Body of pancreas (tissue), 4 donors: Measurements from ENCODE around the gene CLDN1. TPM values are rescaled to one million over a fixed set of nuclear protein-coding genes. Genes with fewer than 3 reads are reported as not detected.

ENCODE experiments used
- ATAC-seq: fragments of 150-250 bp; one replicate; pipeline ENCODE4 v1.9.1; 2016
- DNase-seq, 4 donors: peaks; one replicate each; pipeline ENCODE4 v3.0.0-alpha.2; 2019
- H3K27ac ChIP-seq, 4 donors: fragments of 200-600 bp; sonication (generic); 1 replicate in 3 of 4; 2 replicates in 1 of 4; pipeline versions ENCODE4 v1.5.1 to v1.6.1; 2016 to 2019; ENCODE audit warnings: mild to moderate bottlenecking in 1 of 4, mixed read lengths in 1 of 4, moderate library complexity in 1 of 4
- H3K27me3 ChIP-seq, 2 donors: fragments of 200-600 bp; sonication (generic); one replicate each; pipeline ENCODE4 v1.6.0; 2016; ENCODE audit warnings: mild to moderate bottlenecking in 1 of 2
- H3K36me3 ChIP-seq, 2 donors: fragments of 200-600 bp; sonication (generic); replicated peaks in 1 of 2; 2 replicates each; pipeline ENCODE4 v1.5.1; 2016; ENCODE audit warnings: low read depth in 2 of 2; ENCODE audit not compliant: insufficient read depth in 1 of 2
- H3K4me1 ChIP-seq: fragments of 200-600 bp; sonication (generic); one replicate; pipeline ENCODE4 v1.6.0; 2016
- H3K4me3 ChIP-seq, 2 donors: fragments of 200-600 bp; sonication (generic); 1 replicate in 1 of 2; 2 replicates in 1 of 2; pipeline ENCODE4 v1.5.1; 2016 to 2019
- H3K9me3 ChIP-seq, 3 donors: fragments of 200-600 bp; sonication (generic); 1 replicate in 2 of 3; 2 replicates in 1 of 3; pipeline ENCODE4 v1.5.1; 2016
- POLR2A ChIP-seq, 3 donors: fragments of 450-650 bp; IDR thresholded peaks; one replicate each; pipeline ENCODE4 v1.6.1; 2016; ENCODE audit warnings: antibody characterized with exemption in 3 of 3, mild to moderate bottlenecking in 2 of 3
- WGBS, 2 donors: methylation state at CpG; one replicate each; pipeline ENCODE4 v1.1.5; 2017; 5-methylcytosine and 5-hydroxymethylcytosine counted together
- intact Hi-C: fragments of 100-400 bp; cut with DNase I; formaldehyde crosslinking; loops from one replicate; pipeline ENCODE4 v1.15.1; 2023
- total RNA-seq, 2 donors: library from RNA; depleted of rRNA; stranded (reverse); fragments of >200 nt; gene quantifications; one replicate each; pipeline ENCODE4 v1.1.0, GENCODE V29; 2016
- TF ChIP-seq, protein P1 (sequence below), 7 experiments: fragments of 450-650 bp in 4 of 7; fragments of 200-600 bp in 3 of 7; sonication (generic) in 3 of 7; IDR thresholded peaks; one replicate each; pipeline ENCODE4 v1.5.1; 2016 to 2019; ENCODE audit warnings: antibody characterized with exemption in 7 of 7

The CLDN1 gene
- total RNA-seq, 2 donors from 2014 or later = 33.3 to 57.9 TPM

GRCh38 chr3:190368881-190369280 lies 46.6 kb upstream of the CLDN1 start:
- Histone ChIP-seq H3K9me3 (no peaks in the 10 kb centered on the region), H3K4me3 (no peak overlapping the region), H3K27me3 (no peaks in the 10 kb centered on the region), H3K27ac (peak overlapping the region in 1 of 4 donors; percentile 58), H3K4me1 (no peaks in the 10 kb centered on the region), H3K36me3 (no peaks in the 10 kb centered on the region)
- ATAC-seq (no peak), DNase-seq (no peak)
- intact Hi-C loops = no loop called here
- no peak for TF ChIP-seq POLR2A (IDR thresholded peaks at IDR 0.05)
- TF ChIP-seq, protein P1, sequence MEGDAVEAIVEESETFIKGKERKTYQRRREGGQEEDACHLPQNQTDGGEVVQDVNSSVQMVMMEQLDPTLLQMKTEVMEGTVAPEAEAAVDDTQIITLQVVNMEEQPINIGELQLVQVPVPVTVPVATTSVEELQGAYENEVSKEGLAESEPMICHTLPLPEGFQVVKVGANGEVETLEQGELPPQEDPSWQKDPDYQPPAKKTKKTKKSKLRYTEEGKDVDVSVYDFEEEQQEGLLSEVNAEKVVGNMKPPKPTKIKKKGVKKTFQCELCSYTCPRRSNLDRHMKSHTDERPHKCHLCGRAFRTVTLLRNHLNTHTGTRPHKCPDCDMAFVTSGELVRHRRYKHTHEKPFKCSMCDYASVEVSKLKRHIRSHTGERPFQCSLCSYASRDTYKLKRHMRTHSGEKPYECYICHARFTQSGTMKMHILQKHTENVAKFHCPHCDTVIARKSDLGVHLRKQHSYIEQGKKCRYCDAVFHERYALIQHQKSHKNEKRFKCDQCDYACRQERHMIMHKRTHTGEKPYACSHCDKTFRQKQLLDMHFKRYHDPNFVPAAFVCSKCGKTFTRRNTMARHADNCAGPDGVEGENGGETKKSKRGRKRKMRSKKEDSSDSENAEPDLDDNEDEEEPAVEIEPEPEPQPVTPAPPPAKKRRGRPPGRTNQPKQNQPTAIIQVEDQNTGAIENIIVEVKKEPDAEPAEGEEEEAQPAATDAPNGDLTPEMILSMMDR (IDR thresholded peaks at IDR 0.05) = no peak

DNA sequence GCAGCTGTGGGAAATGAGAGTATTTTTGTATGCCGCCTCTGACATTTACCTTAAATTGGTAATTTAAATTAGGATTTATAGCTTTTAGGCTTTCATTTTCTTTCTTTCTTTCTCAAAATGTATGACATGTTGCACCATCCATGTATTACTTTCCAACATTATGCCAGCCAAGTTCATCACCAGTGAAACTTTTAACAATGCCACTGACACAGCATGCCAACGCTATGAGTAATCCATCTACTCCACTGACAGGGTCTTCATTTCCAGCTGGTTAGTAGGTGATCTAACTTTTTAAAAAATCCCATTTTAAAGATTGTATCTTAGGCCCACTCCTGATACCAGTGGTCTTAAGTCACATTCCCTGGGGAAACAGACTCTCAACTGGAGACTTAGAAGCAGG lies 43.9 kb upstream of the CLDN1 start:
- intact Hi-C loops = no loop called here
- DNase-seq = no peak
- 43 to 45% methylated on average over 2 of the region's 2 CpGs for WGBS, 2 donors
- Histone ChIP-seq H3K36me3 (no peaks in the 10 kb centered on the region), H3K4me3 (no peak overlapping the region), H3K4me1 (no peaks in the 10 kb centered on the region), H3K9me3 (no peaks in the 10 kb centered on the region), H3K27me3 (no peaks in the 10 kb centered on the region), H3K27ac (no peak overlapping the region)
- ATAC-seq = no peak
- TF ChIP-seq POLR2A (IDR thresholded peaks at IDR 0.05) = no peak
- TF ChIP-seq, protein P1 (IDR thresholded peaks at IDR 0.05) = no peak

GRCh38 chr3:190362258-190362657 lies 40.0 kb upstream of the CLDN1 start:
- Histone ChIP-seq H3K9me3 (no peaks in the 10 kb centered on the region), H3K27me3 (no peaks in the 10 kb centered on the region), H3K36me3 (no peaks in the 10 kb centered on the region), H3K27ac (no peak overlapping the region), H3K4me3 (no peak overlapping the region), H3K4me1 (no peaks in the 10 kb centered on the region)
- TF ChIP-seq POLR2A (IDR thresholded peaks at IDR 0.05) = no peak
- TF ChIP-seq, protein P1 (IDR thresholded peaks at IDR 0.05) = no peak
- intact Hi-C loops = no loop called here
- DNase-seq = no peak
- no peak for ATAC-seq
- WGBS, 2 donors = 82 to 84% methylated on average over 9 of the region's 9 CpGs

GRCh38 chr3:190361791-190362190 lies 39.5 kb upstream of the CLDN1 start:
- ATAC-seq = peak; percentile 27
- peak in 1 of 4 donors; percentile 21 for DNase-seq
- H3K4me3 ChIP-seq = no peak overlapping the region
- H3K27ac ChIP-seq = peak overlapping the region in 1 of 4 donors; percentile 25
- intact Hi-C loops = no loop called here
- no peaks in the 10 kb centered on the region for H3K27me3 ChIP-seq
- H3K9me3 ChIP-seq = no peaks in the 10 kb centered on the region
- 36 to 47% methylated on average over 1 of the region's 1 CpG for WGBS, 2 donors
- TF ChIP-seq POLR2A (IDR thresholded peaks at IDR 0.05) = no peak
- H3K36me3 ChIP-seq = no peaks in the 10 kb centered on the region
- no peaks in the 10 kb centered on the region for H3K4me1 ChIP-seq

- H3K4me1 ChIP-seq = no peaks in the 10 kb centered on the region
- no peak overlapping the region for H3K4me3 ChIP-seq
- TF ChIP-seq POLR2A (IDR thresholded peaks at IDR 0.05) = no peak
- TF ChIP-seq, protein P1 (IDR thresholded peaks at IDR 0.05) = no peak
- H3K9me3 ChIP-seq = no peaks in the 10 kb centered on the region
- no peak for DNase-seq
- WGBS, 2 donors = 85 to 94% methylated on average over 2 of the region's 2 CpGs
- H3K27ac ChIP-seq = no peak overlapping the region
- no peaks in the 10 kb centered on the region for H3K27me3 ChIP-seq
- intact Hi-C loops = no loop called here
- no peaks in the 10 kb centered on the region for H3K36me3 ChIP-seq
- ATAC-seq = no peak
These were observed 38.0 kb upstream of the CLDN1 start for GRCh38 chr3:190360228-190360627.
